Psoas muscle (tissue), 8 donors: ENCODE data around the gene DBN1. TPM values are rescaled to one million over a fixed set of nuclear protein-coding genes. Genes with fewer than 3 reads are reported as not detected.

Experiments
- ATAC-seq, 4 donors: fragments of 200-7000 bp; cut with Tn5 transposase; one replicate each; pipeline ENCODE4 v1.9.1; 2020; ENCODE audit warnings: moderate library complexity in 3 of 4, mild to moderate bottlenecking in 2 of 4
- DNase-seq, 2 donors: peaks; one replicate each; pipeline ENCODE4 v3.0.0-alpha.2; 2020
- H3K27ac ChIP-seq: fragments of 200-600 bp; one replicate; pipeline ENCODE4 v1.8.0; 2022
- H3K27me3 ChIP-seq, 3 donors: fragments of 200-600 bp in 1 of 3; one replicate each; pipeline versions ENCODE4 v1.6.1 to v1.8.0; 2013 to 2022; ENCODE audit warnings: low read length in 2 of 3, mild to moderate bottlenecking in 2 of 3, moderate library complexity in 1 of 3; ENCODE audit not compliant: insufficient read depth in 3 of 3
- H3K36me3 ChIP-seq, 2 donors: fragments of 200-600 bp in 1 of 2; one replicate each; pipeline versions ENCODE4 v1.6.1 to v1.8.0; 2013 to 2022; ENCODE audit warnings: low read depth in 1 of 2, mild to moderate bottlenecking in 1 of 2, moderate library complexity in 1 of 2; ENCODE audit not compliant: insufficient read depth in 1 of 2
- H3K4me1 ChIP-seq: fragments of 200-600 bp; one replicate; pipeline ENCODE4 v1.8.0; 2022
- H3K4me3 ChIP-seq: fragments of 200-600 bp; one replicate; pipeline ENCODE4 v1.8.0; 2022; ENCODE audit warnings: mild to moderate bottlenecking
- H3K9me3 ChIP-seq: fragments of 200-600 bp; one replicate; pipeline ENCODE4 v1.8.0; 2022
- WGBS, 3 donors: extraction: QIAGEN DNeasy Blood & Tissue Kit; methylation state at CpG; one replicate each; pipeline versions ENCODE4 v1.1.6 to v1.1.7; 2013; 5-methylcytosine and 5-hydroxymethylcytosine counted together
- intact Hi-C, 2 donors: fragments of 100-400 bp; cut with DNase I; formaldehyde crosslinking; loops; one replicate each; pipeline versions ENCODE4 v1.11.0 to v1.14.2; 2022
- polyA plus RNA-seq, 3 donors: library from polyadenylated mRNA; stranded (reverse); fragments of 200-250 nt; gene quantifications; one replicate each; pipeline ENCODE4 v1.2.3, GENCODE V29; 2013
- total RNA-seq, 4 donors: library from RNA; stranded (reverse); fragmentation: NEBNext Ultra II Directional in 2 of 4; extraction: Animal tissue kit (Norgen Biotek cat#: 25700) in 2 of 4; gene quantifications; one replicate each; pipeline versions ENCODE4 v1.2.1 to v1.2.4, GENCODE V29; 2021 to 2023
- TF ChIP-seq, protein P1 (sequence below): fragments of 200-600 bp; IDR thresholded peaks from one replicate; pipeline ENCODE4 v1.8.0; 2022; ENCODE audit warnings: antibody characterized with exemption
- donor health status: healthy with polysubstance abuse.
- donor health status: DM: no; HTN: no; CAD: no; lungs with moderate emphysema.
- donor health status: Bipolar disorder and iron deficiency.
- donor health status: healthy.
- donor health status: DM: yes; HTN: yes; CAD: no.
- donor health status: DM: no; HTN: no; CAD: no.
- donor health status: DM: no; HTN: no; CAD: no.
- donor health status: DM: yes; HTN: yes; CAD: no.

The DBN1 gene
- total and polyA plus RNA-seq, 7 donors, result 8.1 to 28.4 (median 20.8) TPM

DNA sequence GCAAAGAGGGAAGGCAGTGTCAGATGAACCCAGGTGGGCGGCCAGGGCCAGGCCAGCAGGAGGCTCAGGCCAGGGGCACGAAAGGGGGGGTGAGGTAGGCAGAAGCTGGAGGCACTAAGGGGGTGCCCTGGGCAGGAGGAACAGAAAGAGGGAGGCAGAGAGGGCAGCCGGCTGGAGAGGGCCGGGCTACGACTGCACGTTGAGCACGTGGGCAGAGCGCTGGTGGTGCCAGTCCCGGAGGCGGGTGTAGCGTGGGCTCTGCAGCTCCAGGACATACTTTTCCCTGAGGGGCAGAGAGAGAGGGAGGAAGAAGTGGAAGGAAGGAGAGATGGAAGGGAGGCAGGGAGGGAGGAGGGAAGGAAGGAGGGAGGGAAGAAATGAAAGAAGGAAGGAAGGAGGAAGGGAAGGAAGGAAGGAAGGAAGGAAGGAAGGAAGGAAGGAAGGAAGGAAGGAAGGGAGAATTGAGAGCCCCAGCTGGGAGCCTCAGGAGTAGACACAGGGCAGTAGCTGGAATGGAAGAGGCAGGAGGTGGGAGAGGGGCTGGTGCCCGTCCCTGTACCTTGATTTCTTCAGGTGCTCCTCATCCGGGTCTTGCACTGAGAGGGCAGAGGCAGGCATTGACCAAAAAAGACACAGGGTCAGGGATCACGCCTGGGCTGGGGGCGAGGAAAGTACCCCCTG lies 17.0 kb upstream of the DBN1 start:
- DNase-seq, result no peak
- intact Hi-C loops, result no loop called here
- TF ChIP-seq, protein P1, sequence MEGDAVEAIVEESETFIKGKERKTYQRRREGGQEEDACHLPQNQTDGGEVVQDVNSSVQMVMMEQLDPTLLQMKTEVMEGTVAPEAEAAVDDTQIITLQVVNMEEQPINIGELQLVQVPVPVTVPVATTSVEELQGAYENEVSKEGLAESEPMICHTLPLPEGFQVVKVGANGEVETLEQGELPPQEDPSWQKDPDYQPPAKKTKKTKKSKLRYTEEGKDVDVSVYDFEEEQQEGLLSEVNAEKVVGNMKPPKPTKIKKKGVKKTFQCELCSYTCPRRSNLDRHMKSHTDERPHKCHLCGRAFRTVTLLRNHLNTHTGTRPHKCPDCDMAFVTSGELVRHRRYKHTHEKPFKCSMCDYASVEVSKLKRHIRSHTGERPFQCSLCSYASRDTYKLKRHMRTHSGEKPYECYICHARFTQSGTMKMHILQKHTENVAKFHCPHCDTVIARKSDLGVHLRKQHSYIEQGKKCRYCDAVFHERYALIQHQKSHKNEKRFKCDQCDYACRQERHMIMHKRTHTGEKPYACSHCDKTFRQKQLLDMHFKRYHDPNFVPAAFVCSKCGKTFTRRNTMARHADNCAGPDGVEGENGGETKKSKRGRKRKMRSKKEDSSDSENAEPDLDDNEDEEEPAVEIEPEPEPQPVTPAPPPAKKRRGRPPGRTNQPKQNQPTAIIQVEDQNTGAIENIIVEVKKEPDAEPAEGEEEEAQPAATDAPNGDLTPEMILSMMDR, result no peak
- no peak overlapping the region for H3K27ac ChIP-seq
- 65 to 78% (median 68%) methylated on average over 15 of the region's 15 CpGs for WGBS, 3 donors
- H3K4me3 ChIP-seq, result no peak overlapping the region
- ATAC-seq, result no peak
- H3K4me1 ChIP-seq, result peaks cover 41% of the 10 kb centered on the region
- no peaks in the 10 kb centered on the region for H3K27me3 ChIP-seq
- no peaks in the 10 kb centered on the region for H3K9me3 ChIP-seq
- H3K36me3 ChIP-seq, result peaks cover 0 to 88% of the 10 kb centered on the region in 2 donors

DNA sequence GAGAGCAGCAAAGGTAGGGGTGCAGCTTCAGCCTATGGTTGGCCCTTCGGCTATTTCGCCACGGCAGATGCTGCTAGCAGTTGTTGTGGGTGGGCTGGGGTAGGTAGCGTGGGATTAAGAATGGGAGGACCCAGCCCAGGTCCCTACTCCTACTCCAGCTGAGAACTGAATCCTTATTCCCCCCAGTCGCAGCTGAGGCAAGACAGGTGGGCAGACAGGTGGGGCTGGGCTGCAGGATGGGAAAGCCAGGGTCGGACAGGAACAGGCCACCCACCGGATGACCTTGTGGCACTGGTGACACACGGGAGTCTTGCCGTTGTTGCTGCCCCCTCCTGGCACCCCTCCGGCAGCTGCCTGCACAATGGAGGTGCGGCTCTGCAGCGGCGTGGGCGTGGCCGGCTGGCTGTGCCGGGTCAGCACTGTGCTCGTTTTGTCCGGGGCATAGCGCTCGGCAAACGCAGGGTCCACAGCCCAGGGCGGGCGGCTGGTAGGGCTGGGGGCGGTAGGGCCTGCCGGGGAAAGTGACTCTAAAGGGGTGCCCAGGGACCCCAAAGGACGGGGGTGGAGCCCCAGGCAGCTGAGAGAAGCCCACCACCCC lies 15.8 kb upstream of the DBN1 start:
- Histone ChIP-seq H3K36me3 (peaks cover 0 to 91% of the 10 kb centered on the region in 2 donors), H3K27me3 (no peaks in the 10 kb centered on the region), H3K9me3 (no peaks in the 10 kb centered on the region), H3K4me1 (peaks cover 39% of the 10 kb centered on the region), H3K27ac (peak overlapping the region; percentile 16), H3K4me3 (no peak overlapping the region)
- DNase-seq (no peak), ATAC-seq (no peak)
- TF ChIP-seq, protein P1, result no peak
- WGBS, 3 donors, result 65 to 81% (median 72%) methylated on average over 25 to 26 of the region's 26 CpGs
- intact Hi-C loops, result no loop called here

DNA sequence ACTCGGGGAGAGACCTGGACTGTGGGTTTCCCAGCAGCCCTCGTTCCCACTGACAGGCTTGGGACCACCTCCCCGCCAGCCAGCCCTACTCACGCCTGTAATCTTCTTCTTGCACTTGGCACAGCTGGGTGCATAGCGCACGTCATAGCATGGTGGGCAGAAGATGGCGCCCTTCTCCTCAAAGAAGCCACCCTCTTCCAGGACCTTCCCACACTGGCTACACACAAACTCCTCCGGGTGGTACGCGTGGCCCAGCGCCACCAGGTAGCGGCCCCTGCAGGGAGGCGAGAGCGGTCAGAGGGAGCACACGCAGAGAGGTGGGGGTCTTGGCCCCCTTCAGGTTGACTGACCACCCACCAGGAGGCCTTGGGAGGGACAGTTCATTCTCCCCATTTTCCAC lies 14.5 kb upstream of the DBN1 start:
- H3K36me3 ChIP-seq, result peaks cover 0 to 91% of the 10 kb centered on the region in 2 donors
- WGBS, 3 donors, result 88 to 92% (median 89%) methylated on average over 15 of the region's 15 CpGs
- H3K4me3 ChIP-seq, result no peak overlapping the region
- intact Hi-C loops, result no loop called here
- TF ChIP-seq, protein P1, result no peak
- ATAC-seq, result no peak
- H3K9me3 ChIP-seq, result no peaks in the 10 kb centered on the region
- H3K4me1 ChIP-seq, result peaks cover 35% of the 10 kb centered on the region
- no peak overlapping the region for H3K27ac ChIP-seq
- H3K27me3 ChIP-seq, result no peaks in the 10 kb centered on the region
- DNase-seq, result no peak

DNA sequence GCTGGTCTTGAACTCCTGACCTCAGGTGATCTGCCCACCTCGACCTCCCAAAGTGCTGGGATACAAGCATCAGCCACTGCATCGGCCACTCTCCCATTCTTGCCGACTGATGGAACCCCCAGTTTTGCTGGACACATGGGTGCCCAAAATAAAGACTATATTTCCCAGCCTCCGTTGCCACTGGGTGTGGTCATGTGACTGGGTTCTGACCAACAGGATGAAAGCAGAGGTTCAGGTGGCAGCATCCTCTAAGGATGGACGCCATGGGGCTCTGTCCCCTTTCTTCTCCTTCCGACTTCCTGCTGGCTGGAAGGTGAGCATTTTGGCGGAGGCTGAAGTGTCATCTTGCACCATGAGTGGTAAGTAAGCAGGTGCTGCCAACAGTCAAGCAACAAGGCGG lies 13.7 kb upstream of the DBN1 start:
- intact Hi-C loops, result no loop called here
- TF ChIP-seq, protein P1, result no peak
- H3K27me3 ChIP-seq, result no peaks in the 10 kb centered on the region
- H3K4me1 ChIP-seq, result peaks cover 27% of the 10 kb centered on the region
- no peak for ATAC-seq
- DNase-seq, result peak in 1 of 2 donors; percentile 47
- no peak overlapping the region for H3K4me3 ChIP-seq
- WGBS, 3 donors, result 82 to 92% (median 83%) methylated on average over 8 of the region's 8 CpGs
- peak overlapping the region; percentile 10 for H3K27ac ChIP-seq
- H3K9me3 ChIP-seq, result no peaks in the 10 kb centered on the region
- peaks cover 0 to 83% of the 10 kb centered on the region in 2 donors for H3K36me3 ChIP-seq
